Endothelial cell (in vitro differentiated cells): Measurements from ENCODE around the gene SLC25A33. TPM values are rescaled to one million over a fixed set of nuclear protein-coding genes. Genes with fewer than 3 reads are reported as not detected.

Source experiments
- total RNA-seq: library from RNA; stranded (reverse); fragmentation: NEBNext Ultra II Directional; extraction: Animal tissue kit (Norgen Biotek cat#: 25700); gene quantifications from one replicate; pipeline ENCODE4 v1.2.1, GENCODE V29; 2021; ENCODE audit not compliant: unreplicated experiment

SLC25A33 gene
- total RNA-seq, 1 donor from 2014 or later, result 4.2 TPM

Other genes with a start within 250 kb of the SLC25A33 start
- gene SPSB1, start 246.6 kb upstream of the SLC25A33 start, total RNA-seq, result 8.1 TPM
- gene TMEM201, start 49.4 kb downstream of the SLC25A33 start, total RNA-seq, result 19.1 TPM
- gene PIK3CD, start 112.3 kb downstream of the SLC25A33 start, total RNA-seq, result 30.3 TPM